ENCODE measurements around the gene PCDH11X.
"Not testable (repeated sequence)": the region's sequence is repeated elsewhere in the genome, so short reads cannot be mapped to it uniquely, and the experiment has no call there.

GRCh38 chrX:91747446-91747845 lies 31.7 kb upstream of the PCDH11X start:
- not testable (repeated sequence) for TF ChIP-seq CTCF (conservative IDR thresholded peaks at IDR 0.05; ENCODE audit: low read depth in 2 of 2); REST (IDR thresholded peaks at IDR 0.05; ENCODE audit: unreplicated experiment); ETS1 (IDR thresholded peaks at IDR 0.05); POLR2AphosphoS5 (IDR thresholded peaks at IDR 0.05; ENCODE audit: low read depth); CREB1 (CRISPR knock-in tag; IDR thresholded peaks at IDR 0.05; ENCODE audit: low read depth); EZH2 (IDR thresholded peaks at IDR 0.05; ENCODE audit: low read depth, unreplicated experiment); EZH2phosphoT487 (IDR thresholded peaks at IDR 0.05; ENCODE audit: unreplicated experiment); STAT1 (IDR thresholded peaks at IDR 0.05; ENCODE audit: unreplicated experiment); JUNB (IDR thresholded peaks at IDR 0.05; ENCODE audit: unreplicated experiment)

All from GM23338 (cell line).